ENCODE data around the gene METTL2A.
A peak's percentile ranks its signal among the peaks of the same experiment; 100 is the strongest.
"Not testable (repeated sequence)": the region's sequence is repeated elsewhere in the genome, so short reads cannot be mapped to it uniquely, and the experiment has no call there.

Gene METTL2A

DNA sequence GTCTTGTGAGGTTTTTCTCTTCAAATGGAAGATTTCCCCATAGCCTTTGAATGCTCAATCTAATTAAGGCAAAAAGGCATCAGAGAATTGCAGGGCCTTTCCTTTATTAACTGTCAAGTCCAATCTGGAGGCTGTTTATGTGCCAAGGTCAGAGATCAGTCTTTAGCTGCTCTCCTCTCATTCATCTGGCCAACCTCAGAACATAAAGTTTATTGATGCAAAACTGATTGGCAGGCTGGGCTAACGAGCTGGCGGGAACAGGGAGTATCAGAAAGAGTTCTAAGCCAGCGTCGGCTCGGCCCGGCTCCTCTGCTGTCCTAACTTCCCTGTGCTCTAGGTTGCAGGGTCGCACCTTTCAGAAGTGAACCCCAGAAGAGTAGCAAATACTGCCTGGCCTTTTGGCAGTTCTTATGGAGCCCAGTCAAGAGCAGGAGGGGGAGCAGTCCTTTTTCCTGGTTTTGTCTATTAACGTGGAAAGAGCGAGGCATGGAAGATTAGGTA lies 47.7 kb downstream of the METTL2A start:
- not testable (repeated sequence) for DNase-seq (ENCODE audit: low read depth)

DNA sequence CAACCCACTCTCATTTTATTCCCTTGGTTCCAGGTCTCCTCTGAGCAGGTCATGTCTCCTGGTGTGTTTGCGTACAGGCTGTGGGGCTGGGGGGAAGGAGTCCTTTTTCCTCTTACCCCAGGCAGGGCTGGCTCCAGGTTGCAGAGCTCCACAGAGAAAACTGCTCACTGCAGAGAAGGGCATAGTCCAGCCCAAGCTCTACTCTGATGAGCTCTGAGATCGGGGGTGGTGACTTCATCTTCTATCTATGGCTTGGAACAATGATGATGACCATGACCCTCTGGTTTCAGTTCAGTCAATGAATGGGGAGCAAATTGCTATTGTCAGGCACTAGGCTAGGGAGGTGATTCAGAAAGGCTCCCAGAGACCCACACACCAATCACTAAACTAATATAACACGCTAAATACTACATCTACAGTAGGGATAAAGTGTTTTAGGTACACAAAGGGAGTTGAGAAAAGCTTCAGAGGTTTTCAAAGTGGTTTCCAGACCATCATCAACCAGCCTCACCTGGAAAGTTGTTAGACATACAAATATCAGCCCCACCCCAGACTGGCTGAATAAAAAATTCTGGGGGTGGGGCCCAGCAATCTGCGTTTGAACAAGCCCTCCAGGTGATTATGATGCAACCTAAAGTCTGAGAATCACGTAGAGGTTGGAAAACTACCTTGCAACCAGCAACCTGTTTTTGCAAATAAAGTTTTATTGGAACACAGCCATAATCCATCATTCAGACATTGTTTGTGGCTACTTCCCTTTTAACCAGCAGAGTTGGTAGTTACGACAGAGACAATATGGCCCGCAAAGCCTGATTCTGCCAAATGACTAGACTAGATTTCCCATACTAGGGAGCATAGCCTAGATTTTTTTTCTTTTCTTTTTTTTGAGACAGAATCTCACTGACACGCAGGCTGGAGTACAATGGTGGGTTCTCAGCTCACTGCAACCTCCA lies 49.6 kb downstream of the METTL2A start:
- DNase-seq (ENCODE audit: low read depth), result not testable (repeated sequence)

DNA sequence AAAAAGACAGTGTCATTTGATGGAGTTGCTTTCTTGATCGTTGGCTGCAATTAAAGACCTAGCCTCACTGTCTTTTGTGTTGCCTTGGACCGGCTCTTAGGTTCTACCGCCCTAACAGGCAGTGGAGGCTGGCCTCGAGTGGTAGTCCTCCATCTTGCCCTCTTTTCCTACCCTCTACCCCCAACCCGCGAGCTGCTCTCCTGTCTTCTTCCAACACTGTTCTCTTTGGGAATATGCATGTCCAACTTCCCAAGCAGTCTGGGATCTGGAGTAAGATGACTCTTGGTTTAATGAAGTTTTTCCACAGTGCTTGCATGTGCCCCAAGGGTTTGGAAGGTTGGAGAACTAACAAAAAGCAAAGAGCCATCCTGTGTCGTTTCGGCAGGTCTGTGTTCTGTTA lies 53.4 kb downstream of the METTL2A start:
- DNase-seq (ENCODE audit: low read depth), result not testable (repeated sequence)

DNA sequence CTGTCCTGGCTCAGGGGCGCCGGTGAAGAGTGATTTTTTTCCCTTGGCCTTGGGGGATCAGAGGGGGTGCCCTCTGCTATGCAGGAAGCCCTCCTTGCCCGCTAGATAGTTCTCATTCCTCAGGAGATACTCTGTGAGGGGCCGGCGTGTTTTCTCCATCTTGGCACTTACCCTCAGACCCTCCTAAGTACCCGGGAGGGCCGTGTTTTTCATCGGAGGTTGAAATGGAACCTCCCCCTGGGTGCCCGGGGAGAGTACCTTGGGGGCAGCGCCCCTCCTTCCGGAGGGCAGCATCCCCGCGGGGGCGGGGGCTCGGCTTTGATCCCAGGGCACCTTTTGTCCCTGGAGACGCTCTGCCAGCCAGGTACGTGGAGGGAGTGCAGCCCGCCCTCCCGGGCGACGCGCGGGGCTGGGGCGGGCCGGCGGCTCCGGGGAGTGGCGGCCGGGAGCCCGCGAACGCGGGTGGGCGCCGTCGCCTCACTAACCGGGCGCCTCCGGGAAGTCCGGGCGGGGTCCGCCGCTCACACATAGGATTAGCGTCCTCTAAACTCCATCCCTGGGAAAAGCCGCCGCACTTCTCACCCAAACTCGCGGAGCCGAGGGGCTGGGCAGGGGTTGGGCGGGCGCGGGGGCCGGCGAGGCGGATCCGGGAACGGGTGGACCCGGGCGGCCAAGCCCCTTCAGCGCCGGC lies 54.2 kb downstream of the METTL2A start:
- peak; percentile 30 for DNase-seq (ENCODE audit: low read depth)

DNA sequence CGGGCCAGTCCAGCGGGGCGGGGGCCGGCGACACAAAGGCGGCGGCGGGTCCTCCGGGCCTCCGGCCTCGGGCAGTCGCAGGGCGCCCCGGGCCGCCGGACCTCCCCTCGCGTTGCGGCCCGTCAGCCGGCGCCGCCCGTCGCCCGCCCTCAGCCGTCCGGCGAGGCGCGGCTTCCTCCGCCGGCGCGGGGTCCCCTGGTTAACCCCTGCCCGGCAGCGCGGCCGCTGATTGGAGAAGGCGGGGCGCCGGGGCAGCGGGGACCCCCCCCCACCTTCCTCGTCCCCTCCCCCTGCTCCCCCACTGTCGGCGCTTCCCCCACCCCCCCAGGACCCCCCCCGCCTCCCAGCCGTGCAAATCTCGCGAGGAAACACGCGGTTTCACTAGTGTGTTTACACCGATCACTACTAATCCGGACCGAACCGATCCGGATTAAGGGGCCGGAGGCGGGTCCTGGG lies 54.8 kb downstream of the METTL2A start, which contains the start of gene TLK2:
Gene TLK2 (plus strand): TSS at position 402 of the 456 bp plus-strand sequence. CDS start 2,301 bp downstream, outside the sequence.
- peak; percentile 66 for DNase-seq (ENCODE audit: low read depth)

DNA sequence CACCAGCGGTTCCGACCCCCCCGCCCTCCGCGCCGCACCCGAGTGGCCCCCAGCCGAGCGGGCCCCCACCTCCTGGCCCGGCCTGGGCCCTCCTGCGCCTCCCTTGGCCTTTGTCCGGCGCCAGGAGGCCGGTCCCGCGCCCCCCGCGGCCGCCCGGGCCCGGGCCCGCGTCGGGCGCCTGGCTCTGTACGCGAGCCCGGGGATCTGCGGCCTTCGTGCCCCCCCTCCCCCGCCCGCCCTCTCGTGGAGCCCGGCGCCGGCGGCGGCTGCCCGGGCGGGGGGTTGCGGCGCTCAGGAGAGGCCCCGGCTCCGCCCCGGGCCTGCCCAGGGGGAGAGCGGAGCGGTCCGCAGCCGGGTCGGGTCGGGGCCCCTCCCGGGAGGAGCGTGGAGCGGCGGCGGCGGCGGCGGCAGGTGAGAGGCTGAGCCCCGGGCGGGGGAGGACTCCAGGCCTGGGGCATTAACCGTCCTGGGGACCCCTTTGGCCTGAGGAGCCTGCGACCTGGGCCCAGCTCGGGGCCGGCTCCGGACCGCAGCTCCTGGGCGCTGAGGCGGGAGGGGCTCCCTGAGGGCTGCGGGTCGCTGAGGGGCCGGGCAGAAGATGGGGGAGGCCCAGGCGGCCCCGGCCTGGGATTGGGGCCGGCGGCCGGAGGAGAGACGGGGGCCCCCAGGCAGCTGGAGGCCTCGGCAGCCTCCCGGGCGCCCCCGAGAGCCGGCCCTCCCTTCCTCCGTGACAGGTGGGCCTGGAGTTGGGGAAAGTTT lies 55.4 kb downstream of the METTL2A start:
- peak; percentile 21 for DNase-seq (ENCODE audit: low read depth)

DNA sequence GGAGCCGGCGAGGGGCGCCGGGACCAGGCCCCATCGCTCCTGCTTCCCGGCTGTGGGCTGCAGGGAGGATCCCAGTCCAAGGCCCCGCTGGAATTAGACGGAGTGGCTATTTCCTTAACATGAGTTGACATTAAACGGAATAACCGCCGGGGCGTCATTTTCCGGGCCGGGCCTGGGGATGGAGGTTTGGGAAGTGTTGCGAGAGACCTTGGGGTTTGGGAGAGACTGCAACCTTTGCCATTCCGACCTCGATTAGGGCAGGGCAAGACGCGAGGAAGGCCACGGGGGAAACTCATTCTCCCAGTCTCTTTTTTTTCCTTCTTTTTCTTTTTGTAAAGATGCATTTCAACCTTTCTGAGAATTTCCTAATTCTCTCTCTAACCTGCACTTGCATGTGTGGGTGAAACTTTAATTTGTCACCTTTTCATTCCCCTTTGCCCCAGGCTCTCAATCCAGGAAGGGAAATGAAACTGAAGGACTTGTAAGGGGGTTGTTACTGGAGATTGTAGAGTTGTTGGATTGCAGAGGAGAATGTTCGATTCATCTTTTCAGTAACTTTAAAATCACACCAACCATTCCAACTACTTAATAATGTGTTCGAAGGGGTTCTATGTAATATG lies 56.1 kb downstream of the METTL2A start:
- DNase-seq (ENCODE audit: low read depth), result not testable (repeated sequence)

DNA sequence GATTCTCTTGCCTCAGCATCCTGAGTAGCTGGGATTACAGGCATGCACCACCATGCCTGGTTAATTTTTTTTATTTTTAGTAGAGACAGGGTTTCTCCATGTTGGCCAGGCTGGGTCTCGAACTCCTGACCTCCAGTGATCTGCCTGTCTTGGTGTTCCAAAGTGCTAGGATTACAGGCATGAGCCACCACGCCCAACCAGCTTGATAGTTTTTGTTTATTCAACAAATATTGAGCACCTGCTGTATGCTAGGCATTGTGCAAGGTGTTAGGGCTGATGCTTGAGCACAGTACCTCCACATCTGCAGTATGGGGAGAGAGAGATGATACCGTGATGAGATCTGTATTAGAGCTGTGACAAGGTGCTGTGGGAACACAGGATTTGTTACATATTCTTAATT lies 58.9 kb downstream of the METTL2A start:
- not testable (repeated sequence) for DNase-seq (ENCODE audit: low read depth)

DNA sequence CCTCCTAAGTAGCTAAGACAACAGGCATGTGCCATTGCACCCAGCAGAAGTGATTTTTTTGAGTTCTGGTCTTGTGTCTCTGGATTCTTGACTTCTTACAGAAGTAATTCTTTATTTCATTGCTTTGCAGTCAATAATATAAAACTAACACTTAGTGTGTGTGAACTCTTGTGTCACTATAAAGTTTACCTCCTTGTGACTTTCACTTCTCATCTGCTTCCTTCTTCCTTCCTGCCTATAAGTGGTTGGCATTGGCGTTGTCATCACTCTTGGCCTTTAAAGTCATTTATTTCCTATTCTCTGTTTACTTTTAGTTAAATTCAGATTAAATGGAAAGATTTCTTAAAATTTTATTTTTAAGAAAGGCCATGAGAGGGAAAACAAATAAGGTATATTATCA lies 67.3 kb downstream of the METTL2A start:
- DNase-seq (ENCODE audit: low read depth), result not testable (repeated sequence)

DNA sequence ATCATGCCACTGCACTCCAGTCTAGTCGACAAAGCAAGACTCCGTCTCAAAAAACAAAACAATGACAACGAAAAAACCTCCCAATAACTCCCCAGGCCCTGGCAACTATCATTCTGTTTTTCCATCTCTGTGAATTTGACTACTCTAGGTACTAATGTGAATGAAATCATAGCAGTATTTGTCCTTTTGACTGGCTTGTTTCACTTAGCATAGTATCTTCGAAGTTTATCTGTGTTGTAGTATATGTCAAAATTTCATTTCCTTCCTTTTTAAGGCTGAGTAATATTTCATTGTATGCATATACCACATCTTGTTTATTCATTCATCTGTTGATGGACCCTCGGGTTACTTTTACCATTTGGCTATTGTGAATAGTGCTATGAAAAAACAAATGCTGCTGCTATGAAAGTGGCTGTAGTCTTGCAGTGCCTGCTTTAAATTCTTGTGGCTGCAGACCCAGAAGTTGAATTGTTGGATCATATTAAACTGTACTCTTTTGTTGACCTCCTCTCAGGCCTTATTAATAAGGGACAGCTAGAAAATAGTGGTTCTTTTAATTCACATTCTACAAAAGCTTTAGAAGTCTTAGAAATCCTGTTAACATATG lies 69.5 kb downstream of the METTL2A start:
- not testable (repeated sequence) for DNase-seq (ENCODE audit: low read depth)

DNA sequence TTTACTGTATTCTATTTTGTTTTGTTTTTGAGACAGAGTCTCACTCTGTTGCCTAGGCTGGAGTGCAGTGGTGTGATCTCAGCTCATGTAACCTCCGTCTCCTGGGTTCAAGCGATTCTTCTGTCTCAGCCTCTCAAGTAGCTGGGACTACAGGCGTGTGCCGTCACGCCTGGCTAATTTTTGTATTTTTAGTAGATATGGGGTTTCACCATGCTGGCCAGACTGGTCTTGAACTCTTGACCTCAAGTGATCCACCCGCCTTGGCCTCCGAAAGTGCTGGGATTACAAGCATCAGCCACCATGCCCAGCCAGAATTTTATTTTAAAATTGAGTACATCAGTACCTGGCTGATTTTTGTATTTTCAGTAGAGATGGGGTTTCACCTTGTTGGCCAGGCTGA lies 70.4 kb downstream of the METTL2A start:
- DNase-seq (ENCODE audit: low read depth), result not testable (repeated sequence)

DNA sequence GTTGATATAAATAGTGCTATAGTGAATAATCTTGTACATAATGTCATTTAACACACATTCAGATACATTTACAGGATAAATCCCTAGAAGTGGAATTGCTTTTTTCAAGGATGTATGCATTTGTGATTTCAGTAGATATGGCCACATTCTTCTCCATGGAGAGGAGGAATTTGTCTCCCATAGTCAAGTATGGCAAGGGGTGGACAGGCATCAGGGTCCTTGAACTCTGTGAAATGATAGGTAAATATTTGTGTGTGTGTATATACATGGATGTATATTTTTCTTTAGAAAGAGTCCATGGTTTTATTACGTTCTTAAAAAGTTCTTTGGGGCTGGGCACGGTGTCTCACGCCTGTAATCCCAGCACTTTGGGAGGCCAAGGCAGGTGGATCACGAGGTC lies 72.6 kb downstream of the METTL2A start:
- DNase-seq (ENCODE audit: low read depth), result not testable (repeated sequence)

DNA sequence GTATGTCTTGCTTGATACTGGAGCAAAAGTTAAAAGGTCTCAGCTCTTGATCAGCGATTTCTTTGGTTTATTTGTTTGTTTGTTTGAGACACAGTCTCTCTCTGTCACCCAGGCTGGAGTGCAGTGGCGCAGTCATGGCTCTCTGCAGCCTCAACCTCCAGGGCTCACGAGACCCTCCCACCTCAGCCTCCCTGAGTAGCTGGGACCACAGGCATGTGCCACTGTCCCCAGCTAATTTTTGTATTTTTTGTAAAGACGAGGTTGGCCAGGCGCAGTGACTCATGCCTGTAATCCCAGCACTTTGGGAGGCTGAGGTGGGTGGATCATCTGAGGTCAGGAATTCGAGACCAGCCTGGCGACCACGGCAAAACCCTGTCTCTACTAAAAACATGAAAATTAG lies 75.1 kb downstream of the METTL2A start:
- not testable (repeated sequence) for DNase-seq (ENCODE audit: low read depth)
